ENCODE measurements around the gene VSX1.

Gene VSX1

DNA sequence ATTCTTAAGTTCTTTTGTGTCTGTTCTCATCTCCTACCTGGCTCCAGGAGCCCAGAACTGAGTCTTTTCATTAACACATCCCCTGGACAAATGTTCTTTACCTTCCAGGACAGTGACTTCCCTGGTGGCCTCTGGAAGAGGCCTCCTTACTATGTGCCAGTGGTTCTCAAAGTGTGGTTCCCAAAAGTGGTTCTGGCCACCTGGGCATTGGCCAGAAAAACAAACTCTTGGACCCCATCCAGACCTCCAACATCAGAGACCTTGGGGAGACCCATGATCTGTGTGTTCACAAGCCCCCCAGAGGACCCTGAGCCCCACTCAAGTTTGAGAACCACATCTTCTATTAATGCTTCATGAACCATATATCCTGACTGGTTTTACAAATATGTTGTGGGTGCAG, 7.2 kb upstream of the VSX1 start:
- TF ChIP-seq FOXP2 (optimal IDR thresholded peaks at IDR 0.05; ENCODE audit: borderline replicate concordance, extremely low read depth, extremely low read length, insufficient read depth) (no peak), POLR2AphosphoS5 (IDR thresholded peaks at IDR 0.05; ENCODE audit: low read depth, low read length) (no peak), TAF1 (IDR thresholded peaks at IDR 0.05; ENCODE audit: borderline replicate concordance, insufficient read depth, low read length) (no peak), SIN3A (IDR thresholded peaks at IDR 0.05; ENCODE audit: borderline replicate concordance, insufficient read depth, low read length) (no peak)
- TF ChIP-seq, protein P1, sequence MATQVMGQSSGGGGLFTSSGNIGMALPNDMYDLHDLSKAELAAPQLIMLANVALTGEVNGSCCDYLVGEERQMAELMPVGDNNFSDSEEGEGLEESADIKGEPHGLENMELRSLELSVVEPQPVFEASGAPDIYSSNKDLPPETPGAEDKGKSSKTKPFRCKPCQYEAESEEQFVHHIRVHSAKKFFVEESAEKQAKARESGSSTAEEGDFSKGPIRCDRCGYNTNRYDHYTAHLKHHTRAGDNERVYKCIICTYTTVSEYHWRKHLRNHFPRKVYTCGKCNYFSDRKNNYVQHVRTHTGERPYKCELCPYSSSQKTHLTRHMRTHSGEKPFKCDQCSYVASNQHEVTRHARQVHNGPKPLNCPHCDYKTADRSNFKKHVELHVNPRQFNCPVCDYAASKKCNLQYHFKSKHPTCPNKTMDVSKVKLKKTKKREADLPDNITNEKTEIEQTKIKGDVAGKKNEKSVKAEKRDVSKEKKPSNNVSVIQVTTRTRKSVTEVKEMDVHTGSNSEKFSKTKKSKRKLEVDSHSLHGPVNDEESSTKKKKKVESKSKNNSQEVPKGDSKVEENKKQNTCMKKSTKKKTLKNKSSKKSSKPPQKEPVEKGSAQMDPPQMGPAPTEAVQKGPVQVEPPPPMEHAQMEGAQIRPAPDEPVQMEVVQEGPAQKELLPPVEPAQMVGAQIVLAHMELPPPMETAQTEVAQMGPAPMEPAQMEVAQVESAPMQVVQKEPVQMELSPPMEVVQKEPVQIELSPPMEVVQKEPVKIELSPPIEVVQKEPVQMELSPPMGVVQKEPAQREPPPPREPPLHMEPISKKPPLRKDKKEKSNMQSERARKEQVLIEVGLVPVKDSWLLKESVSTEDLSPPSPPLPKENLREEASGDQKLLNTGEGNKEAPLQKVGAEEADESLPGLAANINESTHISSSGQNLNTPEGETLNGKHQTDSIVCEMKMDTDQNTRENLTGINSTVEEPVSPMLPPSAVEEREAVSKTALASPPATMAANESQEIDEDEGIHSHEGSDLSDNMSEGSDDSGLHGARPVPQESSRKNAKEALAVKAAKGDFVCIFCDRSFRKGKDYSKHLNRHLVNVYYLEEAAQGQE (IDR thresholded peaks at IDR 0.05; ENCODE audit: insufficient read depth in 1 of 2, low read depth in 2 of 2, low read length in 2 of 2), result no peak

DNA sequence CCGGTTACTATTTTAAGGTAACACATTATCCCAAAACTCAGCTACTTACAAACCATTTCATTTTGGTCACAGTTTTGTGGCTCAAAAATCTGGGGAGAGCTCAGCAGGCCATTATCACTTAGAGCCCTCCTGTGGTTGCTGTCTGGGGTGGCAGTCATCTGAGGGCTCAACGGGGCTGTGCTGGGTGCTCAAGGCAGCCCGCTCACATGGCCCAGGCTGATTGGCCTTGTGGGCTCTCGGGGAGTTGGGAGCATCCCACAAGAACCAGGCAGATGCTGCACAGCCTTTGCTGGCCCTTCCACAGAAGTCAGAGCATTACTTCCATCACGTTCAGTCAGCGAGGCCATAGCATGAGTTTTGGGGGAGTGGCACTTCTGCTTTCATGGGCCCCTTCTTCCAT, 6.3 kb upstream of the VSX1 start:
- TF ChIP-seq TAF1 (IDR thresholded peaks at IDR 0.05; ENCODE audit: borderline replicate concordance, insufficient read depth, low read length), result no peak
- TF ChIP-seq, protein P1 (IDR thresholded peaks at IDR 0.05; ENCODE audit: insufficient read depth in 1 of 2, low read depth in 2 of 2, low read length in 2 of 2), result no peak
- no peak for TF ChIP-seq FOXP2 (optimal IDR thresholded peaks at IDR 0.05; ENCODE audit: borderline replicate concordance, extremely low read depth, extremely low read length, insufficient read depth)
- no peak for TF ChIP-seq SIN3A (IDR thresholded peaks at IDR 0.05; ENCODE audit: borderline replicate concordance, insufficient read depth, low read length)
- no peak for TF ChIP-seq POLR2AphosphoS5 (IDR thresholded peaks at IDR 0.05; ENCODE audit: low read depth, low read length)

DNA sequence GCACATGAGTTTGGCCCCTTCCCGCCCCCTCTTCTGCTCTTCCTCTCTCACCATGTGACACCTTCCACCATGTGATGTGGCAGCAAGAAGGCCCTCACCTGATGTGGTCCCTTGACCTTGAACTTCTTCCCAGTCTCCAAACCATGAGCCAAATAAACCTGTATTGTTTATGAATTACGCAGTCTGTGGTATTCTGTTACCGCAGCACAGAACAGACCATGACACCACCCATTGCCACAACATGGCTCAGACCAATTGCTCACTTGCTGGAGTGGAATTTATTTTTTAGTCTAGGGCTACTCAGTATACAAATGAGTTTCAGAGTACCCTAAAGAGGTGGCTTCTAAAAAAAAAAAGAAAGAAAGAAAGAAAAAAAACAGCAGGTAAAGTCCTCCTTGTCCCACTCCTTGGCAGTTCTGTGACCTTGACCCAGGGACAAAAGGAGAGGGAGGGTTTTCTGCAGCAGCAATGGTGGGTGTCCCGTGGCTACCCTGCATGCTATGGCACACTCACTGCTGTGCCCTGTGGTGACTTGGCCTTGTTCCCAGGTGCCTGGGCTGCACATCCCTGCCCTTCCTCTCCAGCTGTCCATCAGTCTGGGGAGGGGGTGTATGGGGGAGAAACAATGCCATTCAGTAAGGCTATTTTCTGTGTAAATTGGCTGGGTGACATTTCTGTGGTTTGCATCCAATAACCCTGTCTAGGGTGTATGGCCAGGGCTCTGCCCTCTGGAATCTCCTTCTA, 5.4 kb upstream of the VSX1 start:
- no peak for TF ChIP-seq POLR2AphosphoS5 (IDR thresholded peaks at IDR 0.05; ENCODE audit: low read depth, low read length)
- TF ChIP-seq FOXP2 (optimal IDR thresholded peaks at IDR 0.05; ENCODE audit: borderline replicate concordance, extremely low read depth, extremely low read length, insufficient read depth), result no peak
- TF ChIP-seq TAF1 (IDR thresholded peaks at IDR 0.05; ENCODE audit: borderline replicate concordance, insufficient read depth, low read length), result no peak
- TF ChIP-seq, protein P1 (IDR thresholded peaks at IDR 0.05; ENCODE audit: insufficient read depth in 1 of 2, low read depth in 2 of 2, low read length in 2 of 2), result no peak
- TF ChIP-seq SIN3A (IDR thresholded peaks at IDR 0.05; ENCODE audit: borderline replicate concordance, insufficient read depth, low read length), result no peak

DNA sequence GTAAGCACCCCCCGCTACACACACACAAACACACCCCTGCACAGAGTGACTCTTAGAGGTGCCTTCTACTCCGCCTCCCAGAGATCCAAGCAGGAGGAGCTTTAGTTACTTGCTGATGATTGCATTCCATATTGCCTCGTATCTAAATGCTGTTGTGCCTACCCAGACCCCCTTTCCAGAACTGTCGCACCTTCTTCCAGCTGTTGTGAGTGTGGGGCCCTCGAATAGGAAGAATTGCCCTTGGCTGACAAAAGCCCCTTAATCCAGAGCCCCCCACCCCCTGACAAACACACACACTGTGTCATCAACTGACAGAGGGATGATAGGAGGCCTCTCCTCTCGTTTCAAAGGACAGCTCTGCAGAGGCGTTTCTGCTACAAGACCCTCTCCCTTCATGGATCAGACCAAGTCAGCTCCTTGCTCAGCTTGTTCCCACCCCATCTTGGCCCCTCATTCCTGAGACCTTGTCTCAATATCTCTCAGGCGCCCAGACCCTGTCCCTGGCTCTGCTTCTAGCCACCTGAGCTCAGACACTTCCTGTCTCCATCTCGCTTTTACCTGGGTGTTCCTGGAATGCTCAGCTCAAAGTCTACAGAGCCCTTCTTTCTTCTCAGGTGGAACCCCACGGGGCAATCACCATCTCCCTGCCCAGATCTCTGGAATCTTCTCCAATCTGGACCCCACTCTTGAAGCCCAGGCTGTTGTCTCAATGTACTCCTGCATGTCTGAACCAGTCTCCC, 4.0 kb upstream of the VSX1 start:
- TF ChIP-seq SIN3A (IDR thresholded peaks at IDR 0.05; ENCODE audit: borderline replicate concordance, insufficient read depth, low read length) (no peak), POLR2AphosphoS5 (IDR thresholded peaks at IDR 0.05; ENCODE audit: low read depth, low read length) (no peak), TAF1 (IDR thresholded peaks at IDR 0.05; ENCODE audit: borderline replicate concordance, insufficient read depth, low read length) (no peak), FOXP2 (optimal IDR thresholded peaks at IDR 0.05; ENCODE audit: borderline replicate concordance, extremely low read depth, extremely low read length, insufficient read depth) (no peak)
- TF ChIP-seq, protein P1 (IDR thresholded peaks at IDR 0.05; ENCODE audit: insufficient read depth in 1 of 2, low read depth in 2 of 2, low read length in 2 of 2), result no peak

All from PFSK-1 (cell line).